C4-2B (cell line): ENCODE data around the gene MGAT5B.
A peak's percentile ranks its signal among the peaks of the same experiment; 100 is the strongest.

Experiments
- H3K27ac ChIP-seq: fragments of 450-650 bp; 2 replicates; pipeline ENCODE4 v1.5.1; 2017
- ZFX ChIP-seq: fragments of 450-650 bp; IDR thresholded peaks from 2 replicates; pipeline ENCODE4 v1.6.1; 2017
- TF ChIP-seq, protein P1 (sequence below): fragments of 450-650 bp; conservative IDR thresholded peaks from 2 replicates; pipeline ENCODE4 v1.5.1; 2017; ENCODE audit warnings: mild to moderate bottlenecking

Gene MGAT5B

DNA sequence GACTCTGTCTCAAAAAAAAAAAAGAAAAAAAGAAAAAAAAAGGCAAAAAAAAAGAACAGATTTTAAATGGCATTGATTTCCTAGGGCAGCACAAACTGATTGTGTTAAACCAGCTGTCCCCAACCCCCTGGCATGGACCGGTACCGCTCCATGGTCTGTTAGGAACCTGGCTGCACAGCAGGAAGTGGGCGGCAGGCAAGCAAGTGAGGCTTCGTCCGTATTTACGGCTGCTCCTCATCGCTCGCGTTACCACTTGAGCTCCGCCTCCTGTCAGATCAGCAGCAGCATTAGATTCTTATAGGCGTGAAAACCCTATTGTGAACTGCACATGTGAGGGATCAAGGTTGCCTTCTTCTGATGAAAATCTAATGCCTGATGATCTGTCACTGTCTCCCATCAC lies 26.6 kb downstream of the MGAT5B start:
- no peak for TF ChIP-seq ZFX
- TF ChIP-seq, protein P1, sequence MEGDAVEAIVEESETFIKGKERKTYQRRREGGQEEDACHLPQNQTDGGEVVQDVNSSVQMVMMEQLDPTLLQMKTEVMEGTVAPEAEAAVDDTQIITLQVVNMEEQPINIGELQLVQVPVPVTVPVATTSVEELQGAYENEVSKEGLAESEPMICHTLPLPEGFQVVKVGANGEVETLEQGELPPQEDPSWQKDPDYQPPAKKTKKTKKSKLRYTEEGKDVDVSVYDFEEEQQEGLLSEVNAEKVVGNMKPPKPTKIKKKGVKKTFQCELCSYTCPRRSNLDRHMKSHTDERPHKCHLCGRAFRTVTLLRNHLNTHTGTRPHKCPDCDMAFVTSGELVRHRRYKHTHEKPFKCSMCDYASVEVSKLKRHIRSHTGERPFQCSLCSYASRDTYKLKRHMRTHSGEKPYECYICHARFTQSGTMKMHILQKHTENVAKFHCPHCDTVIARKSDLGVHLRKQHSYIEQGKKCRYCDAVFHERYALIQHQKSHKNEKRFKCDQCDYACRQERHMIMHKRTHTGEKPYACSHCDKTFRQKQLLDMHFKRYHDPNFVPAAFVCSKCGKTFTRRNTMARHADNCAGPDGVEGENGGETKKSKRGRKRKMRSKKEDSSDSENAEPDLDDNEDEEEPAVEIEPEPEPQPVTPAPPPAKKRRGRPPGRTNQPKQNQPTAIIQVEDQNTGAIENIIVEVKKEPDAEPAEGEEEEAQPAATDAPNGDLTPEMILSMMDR: no peak
- H3K27ac ChIP-seq: no peak overlapping the region

DNA sequence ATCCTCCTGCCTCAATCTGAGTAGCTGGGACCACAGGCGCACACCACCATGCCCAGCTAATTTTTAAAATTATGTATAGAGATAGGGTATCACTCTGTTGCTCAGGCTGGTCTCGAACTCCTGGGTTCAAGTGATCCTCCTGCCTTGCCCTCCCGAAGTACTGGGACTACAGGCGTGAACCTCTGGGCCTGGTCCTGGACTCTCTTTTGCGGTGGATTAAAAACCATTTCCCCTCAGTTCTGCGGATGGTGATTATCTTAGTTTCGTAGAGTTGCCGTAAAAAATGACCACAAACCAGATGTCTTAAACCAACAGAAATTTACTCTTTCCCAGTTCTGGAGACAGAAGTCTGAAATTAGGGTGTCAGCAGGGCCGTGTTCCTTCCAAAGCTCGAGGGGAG lies 28.8 kb downstream of the MGAT5B start:
- no peak overlapping the region for H3K27ac ChIP-seq
- TF ChIP-seq ZFX: no peak
- TF ChIP-seq, protein P1: no peak

DNA sequence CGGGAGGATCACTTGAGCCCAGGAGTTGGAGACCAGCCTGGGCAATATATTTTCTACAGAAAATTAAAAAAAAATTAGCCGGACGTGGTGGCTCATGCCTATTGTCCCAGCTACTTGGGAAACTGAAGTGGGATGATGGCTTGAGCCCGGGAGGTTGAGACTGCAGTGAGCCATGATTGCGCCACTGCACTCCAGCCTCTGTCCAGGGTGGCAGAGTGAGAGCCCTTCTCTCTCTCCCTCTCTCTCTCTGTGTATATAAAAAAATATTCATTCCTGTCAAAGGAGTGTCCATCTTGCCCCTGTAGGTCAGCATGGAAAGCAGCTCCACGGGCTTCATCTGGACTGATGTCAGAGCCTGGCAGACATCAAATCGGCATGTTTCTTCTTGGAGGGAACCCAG lies 31.2 kb downstream of the MGAT5B start:
- TF ChIP-seq, protein P1: no peak
- TF ChIP-seq ZFX: no peak
- H3K27ac ChIP-seq: no peak overlapping the region

DNA sequence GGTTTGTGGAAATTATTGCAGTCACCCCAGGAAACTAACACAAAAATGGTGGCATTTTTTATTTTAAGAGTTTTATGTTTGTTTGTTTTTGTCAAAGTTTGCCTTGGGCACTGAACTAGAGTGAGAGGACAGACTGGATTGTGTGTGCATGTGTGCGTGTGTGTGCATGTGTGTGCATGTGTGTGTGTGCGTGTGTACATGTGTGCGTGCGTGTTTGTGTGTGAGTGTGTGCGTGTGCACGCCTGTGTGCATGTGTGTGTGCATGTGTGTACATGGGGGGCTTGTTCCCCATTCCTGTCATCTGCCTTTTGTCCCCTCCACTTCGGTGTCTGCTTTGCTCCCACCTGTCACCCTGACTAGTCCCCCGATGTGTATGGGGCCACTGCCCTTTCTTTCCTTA lies 32.5 kb downstream of the MGAT5B start:
- TF ChIP-seq, protein P1: no peak
- no peak for TF ChIP-seq ZFX
- no peak overlapping the region for H3K27ac ChIP-seq

DNA sequence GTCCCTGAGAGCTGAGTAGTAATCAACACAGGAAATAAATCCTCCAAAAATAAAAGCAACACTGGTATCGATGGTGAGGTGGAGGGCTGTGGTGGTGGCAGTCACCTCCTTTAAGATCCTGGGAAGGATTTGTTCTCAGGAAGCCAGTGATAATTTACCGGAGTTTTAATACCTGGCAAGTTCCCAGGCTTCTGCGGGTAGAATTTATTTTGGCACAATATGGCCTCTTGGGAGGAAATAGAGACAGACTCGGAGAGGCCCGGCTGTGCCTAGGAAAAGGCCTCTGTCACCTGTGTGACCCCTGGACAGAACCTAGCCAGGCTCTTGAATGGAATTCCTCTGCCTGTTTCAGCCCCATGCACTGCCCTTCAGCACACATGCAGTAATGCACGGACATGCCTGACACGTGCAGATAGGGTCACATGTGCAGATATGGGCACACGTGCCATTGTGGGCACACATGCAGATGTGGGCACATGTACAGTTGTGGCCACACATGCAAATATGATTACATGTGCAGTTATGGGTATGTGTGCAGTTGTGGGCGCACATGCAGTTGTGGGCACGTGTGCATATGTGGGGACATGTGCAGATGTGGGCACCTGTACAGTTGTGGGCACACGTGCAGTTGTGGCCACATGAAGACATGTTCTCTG lies 33.5 kb downstream of the MGAT5B start:
- TF ChIP-seq ZFX: no peak
- TF ChIP-seq, protein P1: no peak
- H3K27ac ChIP-seq: peak overlapping the region; percentile 4; the same call in 1 of the 2 replicates

DNA sequence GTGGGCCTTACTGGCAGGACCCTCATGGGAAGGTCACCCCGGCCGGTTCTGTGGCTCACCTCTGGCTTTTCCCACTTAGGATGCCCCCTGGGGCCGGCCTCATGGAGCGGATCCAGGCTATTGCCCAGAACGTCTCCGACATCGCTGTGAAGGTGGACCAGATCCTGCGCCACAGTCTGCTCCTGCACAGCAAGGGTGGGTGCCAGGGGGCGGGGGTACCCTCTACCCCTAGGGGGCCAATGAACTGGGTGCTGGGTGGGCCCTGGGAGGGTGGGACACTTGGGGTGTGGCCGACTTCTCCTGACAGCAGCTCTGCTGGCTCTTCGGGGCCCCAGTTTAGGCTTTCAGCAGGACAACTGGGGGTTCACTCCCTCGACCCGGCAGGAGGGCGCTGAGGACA lies 34.3 kb downstream of the MGAT5B start:
- no peak overlapping the region for H3K27ac ChIP-seq
- no peak for TF ChIP-seq ZFX
- TF ChIP-seq, protein P1: no peak

DNA sequence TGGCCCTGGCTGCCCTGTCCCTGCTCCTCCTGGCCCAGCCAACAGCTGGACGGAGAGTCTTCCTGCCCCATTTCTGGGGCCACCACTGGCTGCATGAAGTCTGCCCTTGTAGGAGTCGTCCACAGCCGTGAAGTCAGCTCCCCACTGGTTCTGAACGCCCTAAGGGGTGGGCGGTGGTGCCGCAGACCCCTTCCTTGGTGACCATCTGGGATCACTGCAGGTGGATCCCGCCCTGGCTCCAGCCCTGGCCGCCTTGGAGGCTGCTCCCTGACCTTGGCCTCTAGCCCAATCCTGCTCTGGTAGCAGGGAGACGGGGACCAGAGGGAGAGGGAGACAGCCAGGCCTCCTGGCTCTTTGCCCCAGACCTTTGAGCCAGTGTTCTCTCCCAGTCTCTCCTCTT lies 35.4 kb downstream of the MGAT5B start:
- TF ChIP-seq, protein P1: no peak
- TF ChIP-seq ZFX: no peak
- no peak overlapping the region for H3K27ac ChIP-seq
